ENCODE results near the gene SMG6. TPM values are rescaled to one million over a fixed set of nuclear protein-coding genes. Genes with fewer than 3 reads are reported as not detected.
A peak's percentile ranks its signal among the peaks of the same experiment; 100 is the strongest.

The SMG6 gene
- total and polyA plus RNA-seq, 2 of the 8 experiments (the other 6 are each of a cell fraction or from before 2014, with no cell fraction given), result 18.5 to 25.2 TPM

GRCh38 chr17:2017274-2017941 is 286.2 kb downstream of the SMG6 start:
- no peak overlapping the region for H2AFZ ChIP-seq (ENCODE audit: low read length)
- no peak overlapping the region for H2BK20ac ChIP-seq (ENCODE audit: low read length)
- no peak for FAIRE-seq
- POLR2A ChIA-PET (ENCODE audit: partially characterized antibody), result interaction anchor here (0.6 to 0.8 kb wide), 2 partner anchors 11 to 62 kb away, joined by 3 read pairs; no protein-coding TSS in a partner anchor
- H3K23ac ChIP-seq (ENCODE audit: insufficient read length), result no peak overlapping the region
- TF ChIP-seq SUZ12 (IDR thresholded peaks at IDR 0.05; ENCODE audit: low read length) (no peak), SAP30 (IDR thresholded peaks at IDR 0.05; ENCODE audit: insufficient read depth, insufficient replicate concordance, low read length) (no peak)
- H2BK12ac ChIP-seq (ENCODE audit: low read depth, low read length), result no peak overlapping the region
- no peak overlapping the region for H3K14ac ChIP-seq (ENCODE audit: insufficient read length)
- no peak for DNase-seq (ENCODE audit: low read depth in 1 of 2, low spot score in 2 of 2)
- no peak overlapping the region for H4K91ac ChIP-seq (replicated peaks; ENCODE audit: insufficient read length, low read length)
- no peaks in the 10 kb centered on the region for H3K23me2 ChIP-seq (ENCODE audit: low read depth, low read length)
- CTCF ChIA-PET (ENCODE audit: partially characterized antibody), result interaction anchor here (1.0 kb wide), 1 partner anchor 42 kb away, joined by 5 read pairs; no protein-coding TSS in a partner anchor
- H3K27ac ChIP-seq (ENCODE audit: low read depth, low read length), result no peak overlapping the region
- H3K4me3 ChIP-seq (ENCODE audit: extremely low read depth in 1 of 4, insufficient read depth in 2 of 4, low read depth in 3 of 4, low read length in 4 of 4), result no peak overlapping the region
- H4K5ac ChIP-seq (ENCODE audit: insufficient read length, low read depth, low read length), result no peak overlapping the region
- no peak overlapping the region for H3K56ac ChIP-seq (replicated peaks; ENCODE audit: insufficient read length, low read depth, low read length)
- H3K9me3 ChIP-seq (ENCODE audit: insufficient read depth in 2 of 2, low read depth in 1 of 2, low read length in 1 of 2), result no peaks in the 10 kb centered on the region
- no peaks in the 10 kb centered on the region for H3K79me2 ChIP-seq (ENCODE audit: control insufficient read depth in 1 of 2, insufficient read depth in 2 of 2, low read length in 2 of 2)
- H4K8ac ChIP-seq (ENCODE audit: extremely low read depth, insufficient read depth, low read length), result no peak overlapping the region
- no peaks in the 10 kb centered on the region; a peak in 1 of 7 replicates for H3K4me1 ChIP-seq (replicated peaks in 1 of 4; ENCODE audit: control insufficient read depth in 3 of 4, insufficient read depth in 4 of 4, low read length in 3 of 4)
- peaks cover under 1 to 42% (median 31%) of the 10 kb centered on the region in 4 experiments for H3K27me3 ChIP-seq (replicated peaks in 1 of 4; ENCODE audit: control insufficient read depth in 3 of 4, extremely low read depth in 1 of 4, insufficient read depth in 3 of 4, low read length in 3 of 4)
- no peak overlapping the region for H2BK120ac ChIP-seq (replicated peaks; ENCODE audit: low read depth, low read length)
- 0 out of 2 replicates have a peak overlapping the region, but pooled peaks have one; percentile 46 for H2BK15ac ChIP-seq (ENCODE audit: low read length)
- no peaks in the 10 kb centered on the region for H3K36me3 ChIP-seq (ENCODE audit: control insufficient read depth in 2 of 4, insufficient read depth in 4 of 4, low read length in 3 of 4)
- no peak overlapping the region for H3K18ac ChIP-seq (ENCODE audit: extremely low read depth, low read length)
- H3K4ac ChIP-seq (replicated peaks; ENCODE audit: insufficient read length, low read depth, low read length), result no peak overlapping the region
- no peak overlapping the region for H3K4me2 ChIP-seq (ENCODE audit: insufficient read depth in 1 of 2, low read depth in 2 of 2, low read length in 2 of 2)
- 91% methylated on average over 19 of the region's 19 CpGs; no CpG with 5 or more reads in 1 of the 2 experiments for WGBS, 2 experiments (ENCODE audit: extremely low coverage in 1 of 2, insufficient coverage in 1 of 2, insufficient read length in 1 of 2, insufficient replicate concordance in 2 of 2, low coverage in 1 of 2, low lambda C conversion rate in 2 of 2, missing lambda C conversion rate in 1 of 2)
- no peak overlapping the region for H2BK5ac ChIP-seq (ENCODE audit: low read depth, low read length)
- H4K20me1 ChIP-seq (replicated peaks in 1 of 2; ENCODE audit: control insufficient read depth in 1 of 2, insufficient read depth in 2 of 2, low read length in 2 of 2), result peaks cover 0 to 2% of the 10 kb centered on the region in 2 experiments
- no peaks in the 10 kb centered on the region for H3K79me1 ChIP-seq (ENCODE audit: low read depth, low read length)
- no peak overlapping the region for H3K9ac ChIP-seq (replicated peaks in 1 of 4; ENCODE audit: extremely low read depth in 1 of 4, low read depth in 3 of 4, low read length in 3 of 4)
- no peak overlapping the region for H2AK5ac ChIP-seq (ENCODE audit: low read depth, low read length)
